Endothelial cell (in vitro differentiated cells): ENCODE data around the gene ZNRF2. TPM values are rescaled to one million over a fixed set of nuclear protein-coding genes. Genes with fewer than 3 reads are reported as not detected.

ENCODE experiments used
- DNase-seq: peaks from one replicate; pipeline ENCODE4 v3.0.0; 2021; ENCODE audit warnings: low spot score
- H3K27ac Mint-ChIP-seq: one replicate; pipeline ENCODE4 v1.8.0; 2021; ENCODE audit warnings: mixed read lengths, inconsistent platforms; ENCODE audit not compliant: unreplicated experiment
- H3K27me3 Mint-ChIP-seq: one replicate; pipeline ENCODE4 v1.8.0; 2021; ENCODE audit warnings: mild to moderate bottlenecking, moderate library complexity, mixed read lengths, inconsistent platforms; ENCODE audit not compliant: unreplicated experiment
- H3K36me3 Mint-ChIP-seq: one replicate; pipeline ENCODE4 v1.8.0; 2021; ENCODE audit warnings: mild to moderate bottlenecking, low read depth, mixed read lengths, inconsistent platforms; ENCODE audit not compliant: unreplicated experiment
- H3K4me1 Mint-ChIP-seq: one replicate; pipeline ENCODE4 v1.8.0; 2021; ENCODE audit warnings: mild to moderate bottlenecking, mixed read lengths, inconsistent platforms; ENCODE audit not compliant: unreplicated experiment
- H3K4me3 Mint-ChIP-seq: one replicate; pipeline ENCODE4 v1.8.0; 2021; ENCODE audit warnings: mild to moderate bottlenecking, mixed read lengths, inconsistent platforms; ENCODE audit not compliant: unreplicated experiment
- H3K9me3 Mint-ChIP-seq: one replicate; pipeline ENCODE4 v1.8.0; 2021; ENCODE audit warnings: mixed read lengths, inconsistent platforms; ENCODE audit not compliant: unreplicated experiment
- CTCF ChIP-seq: fragments of 200-600 bp; sonication (generic); IDR thresholded peaks from one replicate; pipeline ENCODE4 v1.5.0; 2021; ENCODE audit warnings: antibody characterized with exemption; ENCODE audit not compliant: unreplicated experiment
- total RNA-seq: library from RNA; stranded (reverse); fragmentation: NEBNext Ultra II Directional; extraction: Animal tissue kit (Norgen Biotek cat#: 25700); gene quantifications from one replicate; pipeline ENCODE4 v1.2.1, GENCODE V29; 2021; ENCODE audit not compliant: unreplicated experiment

The ZNRF2 gene
- total RNA-seq, 1 donor from 2014 or later: 9.5 TPM

GRCh38 chr7:30353932-30354607 is 69.7 kb downstream of the ZNRF2 start:
- Mint-ChIP-seq H3K27ac (no peak overlapping the region), H3K9me3 (no peaks in the 10 kb centered on the region), H3K4me1 (no peaks in the 10 kb centered on the region), H3K36me3 (no peaks in the 10 kb centered on the region), H3K4me3 (no peak overlapping the region), H3K27me3 (no peaks in the 10 kb centered on the region)
- DNase-seq: no peak
- TF ChIP-seq CTCF: no peak

- H3K4me3 Mint-ChIP-seq: no peak overlapping the region
- H3K4me1 Mint-ChIP-seq: no peaks in the 10 kb centered on the region
- no peaks in the 10 kb centered on the region for H3K27me3 Mint-ChIP-seq
- no peak overlapping the region for H3K27ac Mint-ChIP-seq
- no peaks in the 10 kb centered on the region for H3K9me3 Mint-ChIP-seq
- no peak for DNase-seq
- H3K36me3 Mint-ChIP-seq: no peaks in the 10 kb centered on the region
- TF ChIP-seq CTCF: no peak
Measured at GRCh38 chr7:30354791-30355190, 70.4 kb downstream of the ZNRF2 start.

GRCh38 chr7:30359957-30360356 is 75.6 kb downstream of the ZNRF2 start:
- no peak for DNase-seq

GRCh38 chr7:30363778-30364563 is 79.6 kb downstream of the ZNRF2 start:
- H3K27ac Mint-ChIP-seq: no peak overlapping the region
- no peaks in the 10 kb centered on the region for H3K4me1 Mint-ChIP-seq
- TF ChIP-seq CTCF: no peak
- no peak overlapping the region for H3K4me3 Mint-ChIP-seq
- no peaks in the 10 kb centered on the region for H3K36me3 Mint-ChIP-seq
- no peaks in the 10 kb centered on the region for H3K9me3 Mint-ChIP-seq
- no peaks in the 10 kb centered on the region for H3K27me3 Mint-ChIP-seq
- no peak for DNase-seq

More at GRCh38 chr7:30359957-30360356, 75.6 kb downstream of the ZNRF2 start:
- H3K4me3 Mint-ChIP-seq: no peak overlapping the region
- H3K27ac Mint-ChIP-seq: no peak overlapping the region
- no peaks in the 10 kb centered on the region for H3K4me1 Mint-ChIP-seq
- no peak for TF ChIP-seq CTCF
- no peaks in the 10 kb centered on the region for H3K9me3 Mint-ChIP-seq
- no peaks in the 10 kb centered on the region for H3K36me3 Mint-ChIP-seq
- H3K27me3 Mint-ChIP-seq: no peaks in the 10 kb centered on the region

- H3K4me1 Mint-ChIP-seq: no peaks in the 10 kb centered on the region
- H3K36me3 Mint-ChIP-seq: no peaks in the 10 kb centered on the region
- no peaks in the 10 kb centered on the region for H3K9me3 Mint-ChIP-seq
- no peaks in the 10 kb centered on the region for H3K27me3 Mint-ChIP-seq
- DNase-seq: no peak
- no peak overlapping the region for H3K27ac Mint-ChIP-seq
- H3K4me3 Mint-ChIP-seq: no peak overlapping the region
- no peak for TF ChIP-seq CTCF
Measured at GRCh38 chr7:30364773-30365172, 80.4 kb downstream of the ZNRF2 start.
